ENCODE measurements around the gene ATP5IF1.

ATP5IF1 gene

GRCh38 chr1:28235755-28236655 is at the start of gene ATP5IF1:
Gene ATP5IF1, plus strand, starts transcription at chr1:28236124. Its CDS starts 60 bp downstream, at chr1:28236184.
- in situ Hi-C loops (cut with HindIII; ENCODE audit: low sequenced_read_pairs), result no loop called here

GRCh38 chr1:28190337-28190979 is 45.5 kb upstream of the ATP5IF1 start:
- in situ Hi-C loops (cut with HindIII; ENCODE audit: low sequenced_read_pairs), result no loop called here

GRCh38 chr1:28190996-28191645 is 44.8 kb upstream of the ATP5IF1 start:
- in situ Hi-C loops (cut with HindIII; ENCODE audit: low sequenced_read_pairs), result no loop called here

- in situ Hi-C loops (cut with HindIII; ENCODE audit: low sequenced_read_pairs), result no loop called here
Observed at GRCh38 chr1:28193701-28194161, 42.2 kb upstream of the ATP5IF1 start.

- in situ Hi-C loops (cut with HindIII; ENCODE audit: low sequenced_read_pairs), result no loop called here
Observed at GRCh38 chr1:28194326-28195035, 41.4 kb upstream of the ATP5IF1 start.

GRCh38 chr1:28195780-28196179 is 40.1 kb upstream of the ATP5IF1 start:
- in situ Hi-C loops (cut with HindIII; ENCODE audit: low sequenced_read_pairs), result no loop called here

- in situ Hi-C loops (cut with HindIII; ENCODE audit: low sequenced_read_pairs), result no loop called here
Observed at GRCh38 chr1:28196330-28196729, 39.6 kb upstream of the ATP5IF1 start.

- in situ Hi-C loops (cut with HindIII; ENCODE audit: low sequenced_read_pairs), result no loop called here
Observed at GRCh38 chr1:28197682-28198415, 38.1 kb upstream of the ATP5IF1 start.

GRCh38 chr1:28199328-28200233 is 36.3 kb upstream of the ATP5IF1 start:
- in situ Hi-C loops (cut with HindIII; ENCODE audit: low sequenced_read_pairs), result no loop called here

GRCh38 chr1:28200234-28200873 is 35.6 kb upstream of the ATP5IF1 start:
- in situ Hi-C loops (cut with HindIII; ENCODE audit: low sequenced_read_pairs), result no loop called here

- in situ Hi-C loops (cut with HindIII; ENCODE audit: low sequenced_read_pairs), result no loop called here
Observed at GRCh38 chr1:28205243-28205642, 30.7 kb upstream of the ATP5IF1 start.

- in situ Hi-C loops (cut with HindIII; ENCODE audit: low sequenced_read_pairs), result no loop called here
Observed at GRCh38 chr1:28208818-28209441, 27.0 kb upstream of the ATP5IF1 start.

- in situ Hi-C loops (cut with HindIII; ENCODE audit: low sequenced_read_pairs), result no loop called here
Observed at GRCh38 chr1:28209700-28210099, 26.2 kb upstream of the ATP5IF1 start.

GRCh38 chr1:28213315-28213714 is 22.6 kb upstream of the ATP5IF1 start:
- in situ Hi-C loops (cut with HindIII; ENCODE audit: low sequenced_read_pairs), result no loop called here

- in situ Hi-C loops (cut with HindIII; ENCODE audit: low sequenced_read_pairs), result no loop called here
Observed at GRCh38 chr1:28229089-28229488, 6.8 kb upstream of the ATP5IF1 start.

- in situ Hi-C loops (cut with HindIII; ENCODE audit: low sequenced_read_pairs), result no loop called here
Observed at GRCh38 chr1:28229996-28230395, 5.9 kb upstream of the ATP5IF1 start.

- in situ Hi-C loops (cut with HindIII; ENCODE audit: low sequenced_read_pairs), result no loop called here
Observed at GRCh38 chr1:28232558-28233263, 3.2 kb upstream of the ATP5IF1 start, which contains the start of gene DNAJC8. Gene DNAJC8, minus strand, starts transcription at chr1:28233029. Its CDS starts 31 bp downstream, at chr1:28232998.

- in situ Hi-C loops (cut with HindIII; ENCODE audit: low sequenced_read_pairs), result no loop called here
Observed at GRCh38 chr1:28233264-28233606, 2.7 kb upstream of the ATP5IF1 start.

All from endothelial cell of hepatic sinusoid (primary cell).